ENCODE data around the gene ATP7B.
"Not testable (repeated sequence)": the region's sequence is repeated elsewhere in the genome, so short reads cannot be mapped to it uniquely, and the experiment has no call there.

Gene ATP7B

GRCh38 chr13:52010890-52011631, at the start of gene ATP7B:
TSS of gene ATP7B (minus strand) at chr13:52011450. CDS start at chr13:52011337, 113 bp downstream.
- in situ Hi-C loops (cut with MboI; ENCODE audit: low sequenced_read_pairs), result no loop called here

DNA sequence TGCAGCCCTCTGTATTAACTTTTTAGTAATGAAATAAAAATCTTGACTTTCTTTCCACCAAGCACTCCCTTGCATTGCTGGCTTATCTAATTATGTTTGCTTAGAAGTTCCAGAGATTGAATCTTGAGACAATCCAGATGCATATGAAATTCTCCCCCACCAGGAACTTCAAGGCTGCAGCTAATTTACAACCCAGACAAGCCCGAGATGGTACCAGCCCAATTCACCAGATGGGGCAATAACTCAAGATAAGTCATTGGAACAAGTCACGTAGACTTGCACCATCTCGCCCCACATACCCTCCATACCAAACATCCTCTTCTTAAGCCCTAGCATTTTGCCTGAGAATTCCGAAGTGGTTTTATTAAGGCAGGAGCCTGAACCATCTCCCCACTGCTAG, 42.2 kb upstream of the ATP7B start:
- in situ Hi-C loops (cut with MboI; ENCODE audit: low sequenced_read_pairs), result no loop called here

DNA sequence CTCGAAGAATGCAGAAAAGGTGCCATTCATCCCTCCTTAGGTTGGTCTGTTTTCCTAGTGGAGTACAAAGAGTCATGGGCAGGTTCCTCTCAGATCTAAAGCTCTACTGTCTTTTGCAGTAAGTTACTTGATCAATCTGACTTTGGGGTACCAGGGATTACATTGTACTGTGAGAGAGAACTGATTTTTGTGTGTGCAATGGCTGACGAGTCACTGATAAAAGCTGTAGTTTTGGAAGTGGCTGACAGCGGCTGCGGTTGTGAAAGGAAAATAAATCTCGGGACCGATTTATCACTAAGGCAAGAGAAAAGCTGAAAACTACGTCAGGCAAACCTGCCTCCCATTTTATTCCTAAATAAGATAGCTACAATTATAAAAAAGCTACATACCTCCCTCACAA, 40.1 kb upstream of the ATP7B start:
- in situ Hi-C loops (cut with MboI; ENCODE audit: low sequenced_read_pairs), result no loop called here

DNA sequence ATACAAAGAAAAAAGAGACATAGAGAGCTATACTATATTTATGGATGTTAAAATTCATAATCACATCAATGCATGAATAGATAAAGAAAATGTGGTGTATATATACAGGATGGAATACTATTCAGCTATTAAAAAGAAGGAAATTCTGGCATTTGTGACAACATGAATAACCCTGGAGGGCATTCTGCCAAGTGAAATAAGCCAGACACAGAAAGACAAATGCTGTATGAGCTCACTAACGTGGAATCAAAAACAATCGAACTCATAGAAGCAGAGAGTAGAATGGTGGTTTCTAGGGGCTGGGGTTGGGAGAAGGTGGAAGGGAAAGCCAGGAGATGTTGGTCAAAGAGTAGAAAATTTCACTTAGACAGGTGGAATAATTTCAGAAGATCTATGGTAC, 37.3 kb upstream of the ATP7B start:
- in situ Hi-C loops (cut with MboI; ENCODE audit: low sequenced_read_pairs), result no loop called here

DNA sequence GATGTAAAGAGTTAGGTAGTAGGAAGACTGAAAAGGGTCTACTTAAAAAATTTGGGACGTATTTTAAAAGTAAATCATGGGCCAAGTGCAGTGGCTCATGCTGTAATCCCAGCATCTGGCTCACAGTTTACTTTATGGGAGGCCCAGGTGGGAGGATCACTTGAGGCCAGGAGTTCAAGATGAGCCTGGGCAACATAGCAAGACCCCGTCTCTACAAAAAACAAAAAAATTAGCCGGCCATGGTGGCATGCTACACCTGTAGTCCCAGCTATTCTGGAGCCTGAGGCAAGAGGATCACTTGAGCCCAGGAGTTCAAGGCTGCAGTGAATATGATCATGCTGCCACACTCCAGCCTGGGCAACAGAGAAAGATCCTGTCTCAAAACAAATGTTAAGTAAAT, 36.2 kb upstream of the ATP7B start:
- in situ Hi-C loops (cut with MboI; ENCODE audit: low sequenced_read_pairs), result no loop called here

DNA sequence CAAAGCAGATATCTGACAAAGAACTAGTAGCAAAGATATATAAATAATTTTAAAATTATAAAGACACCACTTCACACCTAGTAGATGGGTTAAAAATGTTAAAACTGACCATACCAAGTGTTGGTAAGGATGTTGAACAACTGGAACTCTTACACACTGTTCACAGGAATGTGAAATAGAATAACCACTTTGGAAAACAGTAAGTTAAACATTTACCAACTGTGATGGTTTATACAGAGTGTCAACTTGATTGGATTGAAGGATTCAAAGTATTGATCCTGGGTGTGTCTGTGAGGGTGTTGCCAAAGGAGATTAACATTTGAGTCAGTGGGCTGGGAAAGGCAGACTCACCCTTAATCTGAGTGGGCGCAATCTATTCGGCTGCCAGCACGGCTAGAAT, 32.4 kb upstream of the ATP7B start:
- in situ Hi-C loops (cut with MboI; ENCODE audit: low sequenced_read_pairs), result no loop called here

DNA sequence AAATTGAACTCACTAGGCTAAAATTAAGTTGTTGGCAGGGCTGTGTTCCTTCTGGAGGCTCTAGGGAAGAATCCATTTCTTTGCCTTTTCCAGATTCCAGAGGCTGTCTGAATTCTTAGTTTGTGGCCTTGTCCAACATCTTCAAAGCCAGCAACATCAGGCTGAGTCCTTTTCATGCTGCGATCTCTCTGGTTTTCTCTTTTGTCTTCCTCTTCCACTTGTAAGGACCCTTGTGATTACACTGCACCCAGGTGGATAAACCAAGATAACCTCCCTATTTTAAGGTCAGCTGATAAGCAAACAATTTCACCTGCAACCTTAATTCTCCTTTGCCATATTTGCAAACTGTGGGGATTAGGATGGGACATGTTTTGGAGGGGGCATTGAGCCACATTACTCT, 24.8 kb upstream of the ATP7B start:
- in situ Hi-C loops (cut with MboI; ENCODE audit: low sequenced_read_pairs), result no loop called here

DNA sequence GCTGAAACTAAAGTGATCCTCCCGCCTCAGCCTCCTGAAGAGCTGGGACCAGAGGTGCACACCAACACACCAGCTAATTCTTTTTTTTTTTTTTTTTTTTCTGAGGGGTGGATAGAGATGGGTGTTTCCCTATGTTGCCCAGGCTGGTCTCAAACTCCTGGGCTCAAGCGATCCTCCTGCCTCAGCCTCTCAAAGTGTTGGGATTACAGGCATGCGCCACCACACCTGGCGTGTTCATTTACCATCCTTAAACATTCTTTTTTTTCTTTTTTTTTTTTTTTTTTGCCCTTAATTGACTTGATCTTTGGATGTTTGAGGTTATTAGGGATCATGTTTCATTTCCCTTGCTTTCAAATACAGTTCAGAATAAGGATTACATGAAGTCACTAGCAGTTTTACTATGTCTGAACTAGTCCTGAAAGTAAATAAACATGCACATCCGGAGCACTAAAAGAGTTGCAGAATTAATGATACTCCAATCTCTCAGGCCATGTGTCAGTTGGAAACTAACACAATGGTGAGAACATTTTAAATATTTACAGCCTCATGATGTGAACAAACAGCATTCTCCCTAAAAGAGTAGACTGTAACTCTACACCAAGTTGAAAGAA, 23.5 kb upstream of the ATP7B start:
- in situ Hi-C loops (cut with MboI; ENCODE audit: low sequenced_read_pairs), result no loop called here

GRCh38 chr13:52033039-52033438, 21.8 kb upstream of the ATP7B start:
- in situ Hi-C loops (cut with MboI; ENCODE audit: low sequenced_read_pairs), result no loop called here

- in situ Hi-C loops (cut with MboI; ENCODE audit: low sequenced_read_pairs), result not testable (repeated sequence)
These were observed 19.2 kb upstream of the ATP7B start for GRCh38 chr13:52030401-52030800.

- in situ Hi-C loops (cut with MboI; ENCODE audit: low sequenced_read_pairs), result no loop called here
These were observed 18.3 kb upstream of the ATP7B start for GRCh38 chr13:52029569-52029968.

DNA sequence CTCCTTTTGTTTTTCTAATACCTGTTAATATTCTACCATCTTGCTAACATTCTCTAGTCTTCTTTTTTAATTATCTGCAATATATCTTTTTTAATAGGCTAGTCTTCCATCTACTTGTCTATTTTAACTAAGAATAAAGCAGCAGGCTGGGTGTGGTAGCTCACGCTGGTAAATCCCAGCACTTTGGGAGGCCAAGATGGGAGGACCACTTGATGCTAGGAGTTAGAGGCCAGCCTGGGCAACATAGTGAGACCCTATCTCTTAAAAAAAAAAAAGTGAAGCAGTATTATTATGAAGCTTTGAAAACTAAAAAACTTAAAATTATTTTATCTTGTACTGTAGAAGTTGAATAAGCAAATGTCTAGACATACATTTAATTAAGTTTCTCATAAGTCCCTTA, 16.6 kb upstream of the ATP7B start:
- in situ Hi-C loops (cut with MboI; ENCODE audit: low sequenced_read_pairs), result no loop called here

- in situ Hi-C loops (cut with MboI; ENCODE audit: low sequenced_read_pairs), result no loop called here
These were observed 15.0 kb upstream of the ATP7B start for GRCh38 chr13:52026246-52026626.

DNA sequence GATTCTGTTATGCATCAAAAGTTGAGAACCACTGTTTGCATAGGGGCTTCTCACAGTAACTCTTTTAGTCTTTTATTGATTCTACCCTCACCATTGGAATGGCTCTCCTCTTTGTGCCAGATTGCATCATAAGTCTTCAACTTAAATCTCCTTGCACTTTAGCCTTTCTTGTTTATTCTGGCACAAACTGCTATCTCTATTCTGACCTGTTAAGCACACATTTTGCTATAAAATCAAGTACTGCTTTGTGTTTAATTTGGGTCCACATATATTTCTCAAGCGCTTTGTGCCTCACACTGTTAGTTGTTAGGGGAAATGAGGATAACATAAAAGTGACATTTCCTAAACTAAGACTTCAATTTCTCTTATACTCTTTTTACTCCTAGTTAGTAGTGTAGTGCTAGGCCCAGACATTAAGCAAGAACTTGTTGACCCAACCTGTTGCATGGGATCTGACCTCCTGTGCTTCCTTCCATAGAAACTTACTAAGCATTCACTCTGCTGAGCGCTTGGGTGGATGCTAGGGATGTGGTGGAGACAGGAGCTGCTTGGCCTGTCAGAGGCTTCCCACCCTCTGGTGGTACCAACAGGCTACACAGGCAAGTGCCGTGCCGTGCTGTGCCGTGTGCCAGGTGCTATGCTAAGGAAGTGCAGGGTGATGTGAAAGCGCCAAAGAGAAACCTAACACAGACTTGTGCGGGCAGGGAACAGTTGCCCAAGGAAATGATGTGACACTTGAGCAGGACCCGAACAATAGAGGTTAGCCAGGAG, 14.4 kb upstream of the ATP7B start:
- in situ Hi-C loops (cut with MboI; ENCODE audit: low sequenced_read_pairs), result no loop called here

GRCh38 chr13:52024481-52024880, 13.2 kb upstream of the ATP7B start, which contains the start of gene UTP14C:
TSS of gene UTP14C (plus strand) at chr13:52024691. CDS start at chr13:52028805, 4,114 bp downstream.
- in situ Hi-C loops (cut with MboI; ENCODE audit: low sequenced_read_pairs), result no loop called here

DNA sequence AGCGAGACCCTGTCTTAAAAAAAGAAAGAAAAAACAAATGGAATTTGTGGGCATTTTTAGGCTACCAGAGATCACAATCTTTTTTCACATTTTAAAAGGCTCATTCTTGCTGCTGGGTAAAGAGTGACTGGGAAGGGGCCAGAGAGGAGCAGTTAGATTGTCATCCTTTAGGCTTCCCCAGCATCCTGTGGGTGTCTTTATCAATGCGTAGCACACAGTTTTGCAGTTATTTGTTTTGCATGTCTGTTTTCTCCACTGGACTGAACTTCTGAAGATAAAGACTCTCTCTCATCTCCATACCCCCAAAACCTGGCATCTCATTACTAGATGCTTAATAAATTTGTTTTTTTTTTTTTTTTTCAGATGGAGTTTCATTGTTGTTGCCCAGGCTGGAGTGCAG, 11.1 kb upstream of the ATP7B start:
- in situ Hi-C loops (cut with MboI; ENCODE audit: low sequenced_read_pairs), result no loop called here

GRCh38 chr13:52020191-52020590, 8.9 kb upstream of the ATP7B start:
- in situ Hi-C loops (cut with MboI; ENCODE audit: low sequenced_read_pairs), result no loop called here

DNA sequence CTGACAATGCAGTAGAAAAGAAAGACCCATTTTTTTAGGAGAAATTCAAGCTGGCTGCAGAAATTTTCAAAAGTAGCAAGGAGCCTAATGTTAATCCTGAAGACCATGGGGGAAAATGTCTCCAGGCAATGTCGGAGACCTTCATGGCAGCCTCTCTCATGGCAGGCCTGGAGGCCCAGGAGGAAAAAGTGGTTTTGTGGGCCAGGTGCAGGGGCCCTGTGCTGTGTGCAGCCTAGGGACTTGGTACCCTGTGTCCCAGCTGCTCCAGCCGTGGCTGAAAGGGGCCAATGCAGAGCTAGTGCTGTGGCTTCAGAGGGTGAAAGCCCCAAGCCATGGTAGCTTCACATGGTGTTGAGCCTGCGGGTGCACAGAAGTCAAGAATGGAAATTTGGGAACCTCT, 5.0 kb upstream of the ATP7B start:
- in situ Hi-C loops (cut with MboI; ENCODE audit: low sequenced_read_pairs), result no loop called here

DNA sequence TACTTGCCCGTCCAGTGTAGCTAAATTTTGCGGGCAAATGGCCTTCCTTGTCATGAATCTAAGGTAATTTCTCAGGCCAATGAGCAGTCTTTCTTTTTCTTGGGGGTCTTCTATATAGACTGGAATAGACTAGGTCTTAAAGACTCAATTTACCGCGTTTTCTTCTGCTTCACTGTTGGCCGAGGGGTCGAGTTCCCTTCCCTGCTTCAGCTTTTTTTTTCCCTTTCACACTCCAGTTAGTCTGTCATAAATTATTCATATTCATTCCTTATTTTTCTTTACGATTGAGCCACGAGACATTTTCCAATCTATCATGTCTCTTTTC, 1.2 kb upstream of the ATP7B start:
- in situ Hi-C loops (cut with MboI; ENCODE audit: low sequenced_read_pairs), result no loop called here

DNA sequence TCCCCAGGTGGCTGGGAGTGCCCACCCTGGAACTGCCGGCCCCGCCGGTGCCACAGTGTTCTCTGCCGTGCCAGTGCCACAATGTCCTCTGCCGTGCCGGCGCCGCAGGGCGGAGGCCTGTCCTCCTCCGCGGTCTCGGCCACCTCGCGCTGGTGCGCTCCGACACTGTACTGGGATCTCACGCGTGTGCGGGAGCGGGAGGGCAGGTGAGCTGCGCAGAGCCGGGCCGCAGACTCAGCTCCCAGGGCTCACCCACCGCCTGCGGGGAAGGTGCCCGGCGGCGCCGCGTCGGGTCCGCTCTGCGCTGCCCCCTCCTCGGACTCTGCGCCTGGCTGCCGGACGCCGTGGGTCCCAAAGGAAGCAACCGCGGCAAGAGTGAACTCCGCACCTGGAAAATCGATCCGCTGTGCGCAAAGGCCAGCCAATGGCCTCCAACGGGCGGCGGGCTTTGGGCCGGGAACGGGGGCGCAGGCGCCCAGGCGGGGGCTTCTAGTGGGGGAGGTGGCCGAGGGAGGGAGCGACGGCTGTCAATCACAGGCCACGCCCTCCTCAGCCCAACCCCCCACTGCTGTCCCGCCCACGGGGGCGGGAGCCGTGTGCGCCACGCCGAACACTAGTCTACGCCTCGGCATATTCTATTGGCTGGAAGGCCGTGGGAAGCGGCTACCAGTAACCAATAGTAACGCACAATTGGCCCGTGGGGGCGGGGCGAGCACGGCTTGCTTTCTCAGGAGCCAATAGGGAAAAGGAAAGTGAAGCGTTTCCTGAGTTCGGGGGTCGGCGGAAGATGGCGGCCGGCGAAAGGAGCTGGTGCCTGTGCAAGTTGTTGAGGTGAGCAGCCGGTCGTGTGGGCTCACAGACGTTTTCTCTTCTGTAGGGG, 622 bp upstream of the ATP7B start, which contains the start of gene ALG11:
Gene ALG11, plus strand, starts transcription at position 767 of the 880 bp plus-strand sequence. Its CDS starts 21 bp downstream, at position 788.
- in situ Hi-C loops (cut with MboI; ENCODE audit: low sequenced_read_pairs), result no loop called here

DNA sequence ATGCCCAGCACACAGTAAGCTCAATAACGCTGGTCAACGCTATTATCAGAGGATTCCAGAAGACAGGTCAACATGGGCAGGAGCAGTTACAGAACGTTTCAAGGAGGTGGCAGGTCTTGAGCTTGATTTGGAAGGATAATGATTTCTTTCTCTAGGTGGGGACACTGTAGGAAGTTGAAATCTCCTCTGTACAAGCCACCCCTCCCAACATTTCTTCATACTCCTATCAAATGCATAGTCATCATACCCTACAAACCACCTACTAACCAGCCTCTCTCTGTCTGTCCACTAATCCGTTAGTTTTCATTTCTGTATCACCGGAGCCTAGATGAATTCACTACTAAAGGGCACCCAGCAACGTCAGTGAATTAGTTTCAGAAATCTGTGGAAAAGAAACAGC, 1.3 kb downstream of the ATP7B start:
- in situ Hi-C loops (cut with MboI; ENCODE audit: low sequenced_read_pairs), result loop anchor here (10.0 kb wide), 1 partner anchor 195 kb away; no protein-coding TSS in a partner anchor
